Left lobe of liver (tissue), 2 donors: ENCODE results near the gene PPFIA4. TPM values are rescaled to one million over a fixed set of nuclear protein-coding genes. Genes with fewer than 3 reads are reported as not detected.

Experiments
- ATAC-seq: fragments of 200-7000 bp; cut with Tn5 transposase; one replicate; pipeline ENCODE4 v1.9.1; 2020; ENCODE audit warnings: mild to moderate bottlenecking, moderate library complexity
- DNase-seq: peaks from one replicate; pipeline ENCODE4 v3.0.0-alpha.2; 2020; ENCODE audit warnings: low spot score
- total RNA-seq: library from RNA; stranded (reverse); gene quantifications from one replicate; pipeline ENCODE4 v1.2.1, GENCODE V29; 2021
- donor health status: DM: no; HTN: no; CAD: no; lungs with moderate emphysema.
- donor health status: DM: no; HTN: yes; CAD: no.

Gene PPFIA4
- total RNA-seq, 1 donor from 2014 or later, result 0.78 TPM

GRCh38 chr1:203039609-203040512, 13.6 kb downstream of the PPFIA4 start:
- ATAC-seq (peak; percentile 8), DNase-seq (no peak)

- DNase-seq, result no peak
- ATAC-seq, result no peak
Measured at GRCh38 chr1:203040513-203041275, 14.4 kb downstream of the PPFIA4 start.

GRCh38 chr1:203041351-203041932, 15.2 kb downstream of the PPFIA4 start:
- ATAC-seq (no peak), DNase-seq (no peak)

- DNase-seq, result no peak
- no peak for ATAC-seq
Measured at GRCh38 chr1:203043830-203044545, 17.7 kb downstream of the PPFIA4 start.

GRCh38 chr1:203044546-203045250, 18.4 kb downstream of the PPFIA4 start:
- DNase-seq (no peak), ATAC-seq (no peak)

GRCh38 chr1:203045336-203045735, 19.0 kb downstream of the PPFIA4 start:
- no peak for ATAC-seq
- no peak for DNase-seq

- DNase-seq (no peak), ATAC-seq (no peak)
Measured at GRCh38 chr1:203045821-203046594, 19.7 kb downstream of the PPFIA4 start.

GRCh38 chr1:203046984-203047630, 20.8 kb downstream of the PPFIA4 start:
- DNase-seq (no peak), ATAC-seq (no peak)

GRCh38 chr1:203048086-203048485, 21.8 kb downstream of the PPFIA4 start:
- DNase-seq (no peak), ATAC-seq (no peak)

- DNase-seq (no peak), ATAC-seq (no peak)
Measured at GRCh38 chr1:203048555-203049051, 22.3 kb downstream of the PPFIA4 start.

- DNase-seq, result no peak
- ATAC-seq, result no peak
Measured at GRCh38 chr1:203049077-203049476, 22.8 kb downstream of the PPFIA4 start.

GRCh38 chr1:203049576-203050180, 23.4 kb downstream of the PPFIA4 start:
- no peak for ATAC-seq
- DNase-seq, result no peak

- DNase-seq (no peak), ATAC-seq (no peak)
Measured at GRCh38 chr1:203050826-203051225, 24.5 kb downstream of the PPFIA4 start.

- no peak for ATAC-seq
Measured at GRCh38 chr1:203051841-203052324, 25.6 kb downstream of the PPFIA4 start.

GRCh38 chr1:203052601-203053000, 26.3 kb downstream of the PPFIA4 start:
- ATAC-seq (no peak), DNase-seq (no peak)

More at GRCh38 chr1:203051841-203052324, 25.6 kb downstream of the PPFIA4 start:
- no peak for DNase-seq

- ATAC-seq, result no peak
- no peak for DNase-seq
Measured at GRCh38 chr1:203054184-203054583, 27.9 kb downstream of the PPFIA4 start.

- ATAC-seq (no peak), DNase-seq (no peak)
Measured at GRCh38 chr1:203054642-203055041, 28.4 kb downstream of the PPFIA4 start.

- ATAC-seq (no peak), DNase-seq (no peak)
Measured at GRCh38 chr1:203055161-203055799, 29.0 kb downstream of the PPFIA4 start.
